Neutrophil (primary cell): ENCODE results near the gene CA10.

Experiments used
- H3K27ac ChIP-seq: fragments of 200-600 bp; sonication (generic); 2 replicates; pipeline ENCODE4 v1.5.1; 2016; ENCODE audit warnings: mild to moderate bottlenecking, moderate library complexity
- H3K27me3 ChIP-seq: fragments of 200-600 bp; sonication (generic); 2 replicates; pipeline ENCODE4 v1.6.0; 2016; ENCODE audit warnings: mild to moderate bottlenecking
- H3K36me3 ChIP-seq: fragments of 200-600 bp; sonication (generic); 2 replicates; pipeline ENCODE4 v1.5.1; 2017
- H3K4me1 ChIP-seq, 2 experiments: fragments of 200-600 bp in 1 of 2; sonication (generic) in 1 of 2; 1 replicate in 1 of 2; 2 replicates in 1 of 2; pipeline versions ENCODE4 v1.5.1 to v1.6.1; 2013 to 2016; ENCODE audit warnings: low read depth in 1 of 2, low read length in 1 of 2, mild to moderate bottlenecking in 1 of 2, moderate library complexity in 1 of 2; ENCODE audit not compliant: control insufficient read depth in 1 of 2, insufficient read depth in 1 of 2
- H3K4me3 ChIP-seq, 2 experiments: fragments of 200-600 bp in 1 of 2; sonication (generic) in 1 of 2; 1 replicate in 1 of 2; 2 replicates in 1 of 2; pipeline ENCODE4 v1.5.1; 2013 to 2016; ENCODE audit warnings: low read depth in 1 of 2, low read length in 1 of 2, mild to moderate bottlenecking in 1 of 2, moderate library complexity in 1 of 2
- H3K9me3 ChIP-seq: fragments of 200-600 bp; sonication (generic); 2 replicates; pipeline ENCODE4 v1.5.1; 2016
- TF ChIP-seq, protein P1 (sequence below): fragments of 200-600 bp; sonication (generic); IDR thresholded peaks from 2 replicates; pipeline ENCODE4 v1.5.1; 2016; ENCODE audit warnings: antibody characterized with exemption

The CA10 gene

GRCh38 chr17:51941272-51941671 lies 217.2 kb downstream of the CA10 start:
- Histone ChIP-seq H3K4me3 (no peak overlapping the region), H3K27me3 (no peaks in the 10 kb centered on the region), H3K36me3 (no peaks in the 10 kb centered on the region), H3K9me3 (no peaks in the 10 kb centered on the region), H3K27ac (no peak overlapping the region), H3K4me1 (no peaks in the 10 kb centered on the region)
- TF ChIP-seq, protein P1, sequence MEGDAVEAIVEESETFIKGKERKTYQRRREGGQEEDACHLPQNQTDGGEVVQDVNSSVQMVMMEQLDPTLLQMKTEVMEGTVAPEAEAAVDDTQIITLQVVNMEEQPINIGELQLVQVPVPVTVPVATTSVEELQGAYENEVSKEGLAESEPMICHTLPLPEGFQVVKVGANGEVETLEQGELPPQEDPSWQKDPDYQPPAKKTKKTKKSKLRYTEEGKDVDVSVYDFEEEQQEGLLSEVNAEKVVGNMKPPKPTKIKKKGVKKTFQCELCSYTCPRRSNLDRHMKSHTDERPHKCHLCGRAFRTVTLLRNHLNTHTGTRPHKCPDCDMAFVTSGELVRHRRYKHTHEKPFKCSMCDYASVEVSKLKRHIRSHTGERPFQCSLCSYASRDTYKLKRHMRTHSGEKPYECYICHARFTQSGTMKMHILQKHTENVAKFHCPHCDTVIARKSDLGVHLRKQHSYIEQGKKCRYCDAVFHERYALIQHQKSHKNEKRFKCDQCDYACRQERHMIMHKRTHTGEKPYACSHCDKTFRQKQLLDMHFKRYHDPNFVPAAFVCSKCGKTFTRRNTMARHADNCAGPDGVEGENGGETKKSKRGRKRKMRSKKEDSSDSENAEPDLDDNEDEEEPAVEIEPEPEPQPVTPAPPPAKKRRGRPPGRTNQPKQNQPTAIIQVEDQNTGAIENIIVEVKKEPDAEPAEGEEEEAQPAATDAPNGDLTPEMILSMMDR, result no peak

DNA sequence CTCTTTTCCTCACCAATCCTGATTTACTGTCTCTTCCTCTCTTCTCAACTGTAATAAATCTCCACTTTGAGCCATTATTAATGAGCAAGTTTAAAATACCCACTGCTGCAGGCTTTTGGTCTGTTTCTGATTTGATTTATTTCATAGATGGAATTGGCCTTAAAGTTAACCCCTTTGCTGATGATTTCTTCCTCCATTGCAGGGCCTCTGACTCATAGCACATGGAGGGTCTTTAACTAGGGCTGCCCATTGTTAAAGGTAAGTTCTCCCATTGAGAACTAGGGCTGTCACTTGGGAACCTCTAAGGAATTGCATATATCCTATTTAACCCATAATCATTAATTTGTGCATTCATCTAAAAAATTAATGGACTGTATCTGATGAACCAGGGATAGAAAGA lies 221.2 kb downstream of the CA10 start:
- Histone ChIP-seq H3K27ac (no peak overlapping the region), H3K4me1 (no peaks in the 10 kb centered on the region), H3K27me3 (no peaks in the 10 kb centered on the region), H3K9me3 (no peaks in the 10 kb centered on the region), H3K36me3 (no peaks in the 10 kb centered on the region), H3K4me3 (no peak overlapping the region)
- TF ChIP-seq, protein P1, result no peak

DNA sequence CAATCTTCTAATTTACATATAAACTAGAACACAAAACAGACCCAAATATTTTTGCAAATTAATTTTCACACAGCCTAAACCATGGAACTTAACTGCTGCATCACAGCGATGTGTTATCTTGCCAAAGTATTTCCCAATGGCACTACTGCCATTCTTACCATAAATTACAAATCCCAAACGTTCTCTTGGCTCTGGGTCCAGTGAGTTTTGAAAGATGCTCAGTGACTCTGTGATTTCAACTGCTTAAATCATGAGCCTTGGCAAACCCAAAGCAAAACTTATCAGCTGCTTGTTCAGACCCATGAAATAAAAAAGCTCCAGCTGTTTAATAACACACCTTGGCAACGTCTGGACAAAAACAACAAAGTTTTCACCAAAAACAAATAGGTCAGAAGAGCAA lies 223.0 kb downstream of the CA10 start:
- TF ChIP-seq, protein P1, result no peak
- H3K4me1 ChIP-seq, result no peaks in the 10 kb centered on the region
- H3K36me3 ChIP-seq, result no peaks in the 10 kb centered on the region
- H3K27me3 ChIP-seq, result no peaks in the 10 kb centered on the region
- no peaks in the 10 kb centered on the region for H3K9me3 ChIP-seq
- H3K27ac ChIP-seq, result no peak overlapping the region
- H3K4me3 ChIP-seq, result no peak overlapping the region

- H3K27me3 ChIP-seq, result no peaks in the 10 kb centered on the region
- H3K4me3 ChIP-seq, result no peak overlapping the region
- no peaks in the 10 kb centered on the region for H3K4me1 ChIP-seq
- TF ChIP-seq, protein P1, result no peak
- H3K9me3 ChIP-seq, result no peaks in the 10 kb centered on the region
- H3K36me3 ChIP-seq, result no peaks in the 10 kb centered on the region
- no peak overlapping the region for H3K27ac ChIP-seq
These were observed 224.9 kb downstream of the CA10 start for GRCh38 chr17:51933647-51934046.

- no peaks in the 10 kb centered on the region for H3K27me3 ChIP-seq
- TF ChIP-seq, protein P1, result no peak
- H3K36me3 ChIP-seq, result no peaks in the 10 kb centered on the region
- no peaks in the 10 kb centered on the region for H3K9me3 ChIP-seq
- H3K4me1 ChIP-seq, result no peaks in the 10 kb centered on the region
- no peak overlapping the region for H3K27ac ChIP-seq
- H3K4me3 ChIP-seq, result no peak overlapping the region
These were observed 232.1 kb downstream of the CA10 start for GRCh38 chr17:51926448-51926847.

DNA sequence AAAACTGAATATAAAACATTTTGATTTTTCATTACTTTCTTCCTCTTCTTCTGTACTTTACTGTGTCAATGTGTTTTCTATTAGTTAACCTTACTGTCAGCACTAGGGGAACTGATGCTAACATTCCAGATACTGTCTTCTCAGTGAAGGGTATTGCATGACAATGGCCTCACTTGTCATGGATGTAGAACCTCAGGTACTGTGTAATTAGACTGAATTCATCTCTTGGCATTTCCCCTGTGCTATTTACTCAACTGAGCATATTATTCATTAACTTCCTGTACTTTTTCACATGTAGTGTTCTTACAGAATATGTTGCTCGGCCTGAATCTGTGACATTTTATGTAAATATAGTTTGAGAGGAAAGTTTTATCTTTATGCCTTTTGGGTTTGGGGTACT lies 237.0 kb downstream of the CA10 start:
- TF ChIP-seq, protein P1, result no peak
- H3K36me3 ChIP-seq, result no peaks in the 10 kb centered on the region
- no peaks in the 10 kb centered on the region for H3K27me3 ChIP-seq
- H3K9me3 ChIP-seq, result no peaks in the 10 kb centered on the region
- no peak overlapping the region for H3K4me3 ChIP-seq
- H3K27ac ChIP-seq, result no peak overlapping the region
- H3K4me1 ChIP-seq, result no peaks in the 10 kb centered on the region
